K562 (cell line): ENCODE results near the gene PUM1. TPM values are rescaled to one million over a fixed set of nuclear protein-coding genes. Genes with fewer than 3 reads are reported as not detected.

Experiments
- BCL6 ChIP-seq: fragments of 250-450 bp; sonication (Bioruptor Pico); IDR thresholded peaks from 2 replicates; pipeline ENCODE4 v1.4.0; 2020
- CBX5 ChIP-seq: IDR thresholded peaks from 2 replicates; pipeline ENCODE4 v1.6.1; 2014; ENCODE audit warnings: low read depth, borderline replicate concordance
- CREB1 ChIP-seq, 2 experiments: sonication (generic) in 1 of 2; formaldehyde crosslinking in 1 of 2; IDR thresholded peaks; 2 replicates each; pipeline versions ENCODE4 v1.6.1 to v1.8.0; 2012 to 2022; ENCODE audit warnings: inconsistent platforms in 1 of 2, mild to moderate bottlenecking in 1 of 2, missing genetic modification reagents in 1 of 2, moderate library complexity in 1 of 2
- HDAC8 ChIP-seq: fragments of 450-650 bp; IDR thresholded peaks from 2 replicates; pipeline ENCODE4 v1.6.1; 2016; ENCODE audit warnings: mild to moderate bottlenecking, missing genetic modification characterization, moderate library complexity, missing compliant biosample characterization
- KDM5B ChIP-seq: fragments of 200-600 bp; sonication (generic); IDR thresholded peaks from 2 replicates; pipeline ENCODE4 v1.6.1; 2012; ENCODE audit warnings: low read depth, mild to moderate bottlenecking, moderate library complexity, low read length, control low read depth, inconsistent platforms; ENCODE audit not compliant: insufficient replicate concordance
- KLF13 ChIP-seq: fragments of 450-650 bp; IDR thresholded peaks from 2 replicates; pipeline ENCODE4 v1.6.1; 2016; ENCODE audit warnings: missing genetic modification characterization, low read depth, mild to moderate bottlenecking, missing compliant biosample characterization, moderate library complexity, borderline replicate concordance
- PHTF2 ChIP-seq: fragments of 250-450 bp; sonication (Bioruptor Pico); IDR thresholded peaks from 2 replicates; pipeline ENCODE4 v1.5.0; 2021; ENCODE audit warnings: mild to moderate bottlenecking
- POLR2G ChIP-seq: fragments of 200-400 bp; formaldehyde crosslinking; IDR thresholded peaks from 2 replicates; pipeline ENCODE4 v1.6.1; 2017; ENCODE audit warnings: low read depth, mild to moderate bottlenecking, antibody characterized with exemption, low read length, moderate library complexity
- RBM25 ChIP-seq: fragments of 200-400 bp; formaldehyde crosslinking; IDR thresholded peaks from 2 replicates; pipeline ENCODE4 v1.6.1; 2018; ENCODE audit warnings: low read length, low read depth, moderate library complexity; ENCODE audit not compliant: severe bottlenecking
- RFX7 ChIP-seq: fragments of 250-450 bp; sonication (Bioruptor Pico); IDR thresholded peaks from 2 replicates; pipeline ENCODE4 v1.5.1; 2021; ENCODE audit warnings: mild to moderate bottlenecking
- RUNX1 ChIP-seq: sonication (generic); IDR thresholded peaks from 2 replicates; pipeline ENCODE4 v1.6.1; 2016; ENCODE audit warnings: antibody characterized with exemption, low read depth
- TEAD2 ChIP-seq: fragments of 450-650 bp; IDR thresholded peaks from 2 replicates; pipeline ENCODE4 v1.6.1; 2016; ENCODE audit warnings: missing genetic modification characterization, control low read depth, missing compliant biosample characterization
- TFAM ChIP-seq: fragments of 250-450 bp; sonication (Bioruptor Pico); conservative IDR thresholded peaks from 2 replicates; pipeline ENCODE4 v1.5.0; 2021; ENCODE audit warnings: mild to moderate bottlenecking, moderate library complexity
- UBTF ChIP-seq, 2 experiments: IDR thresholded peaks; 2 replicates each; pipeline ENCODE4 v1.6.1; 2012; ENCODE audit warnings: improper control_type of control experiment in 2 of 2, low read depth in 2 of 2, low read length in 2 of 2, borderline replicate concordance in 1 of 2
- ZNF253 ChIP-seq: fragments of 250-450 bp; sonication (Bioruptor Pico); conservative IDR thresholded peaks from 2 replicates; pipeline ENCODE4 v1.6.1; 2021; ENCODE audit warnings: mild to moderate bottlenecking
- ZNF41 ChIP-seq: fragments of 250-450 bp; sonication (Bioruptor Pico); conservative IDR thresholded peaks from 2 replicates; pipeline ENCODE4 v1.4.0; 2020; ENCODE audit warnings: mild to moderate bottlenecking
- ZZZ3 ChIP-seq: fragments of 450-650 bp; IDR thresholded peaks from 2 replicates; pipeline ENCODE4 v1.6.1; 2016; ENCODE audit warnings: antibody characterized with exemption, mild to moderate bottlenecking, moderate library complexity
- polyA plus RNA-seq, 8 experiments: library from polyadenylated mRNA; depleted of rRNA in 4 of 8; stranded (reverse) in 5 of 8; unstranded in 3 of 8; fragments of >200 nt; fragmentation: Nextera tagmentation in 2 of 8; fragmentation: Illumina TruSeq in 1 of 8; extraction: Ambion mirVana in 2 of 8; extraction: Trizol in 1 of 8; gene quantifications; 2 replicates each; pipeline versions ENCODE4 v1.2.1 to v1.2.3, GENCODE V29; 2011 to 2014; ENCODE audit warnings: inconsistent platforms in 1 of 8, missing spikeins in 1 of 8
- total RNA-seq, 7 experiments: library from RNA; depleted of rRNA in 6 of 7; stranded (reverse); fragments of >200 nt in 6 of 7; fragmentation: Illumina TruSeq in 2 of 7; extraction: Trizol in 2 of 7; gene quantifications; 2 replicates each; pipeline versions ENCODE4 v1.2.1 to v1.2.3, GENCODE V29; 2011 to 2021; ENCODE audit warnings: low replicate concordance in 1 of 7
- TF ChIP-seq, protein P1 (sequence below): fragments of 250-450 bp; sonication (Bioruptor Pico); IDR thresholded peaks from 2 replicates; pipeline ENCODE4 v1.5.0; 2021; ENCODE audit warnings: mild to moderate bottlenecking, borderline replicate concordance
- TF ChIP-seq, protein P2 (sequence below): sonication (generic); formaldehyde crosslinking; IDR thresholded peaks from 2 replicates; pipeline ENCODE4 v1.4.0; 2020; ENCODE audit warnings: mild to moderate bottlenecking, missing genetic modification reagents

PUM1 gene
- total and polyA plus RNA-seq, 9 of the 15 experiments (the other 6 are each of a cell fraction or from before 2014, with no cell fraction given), result 37.7 to 104 (median 55.7) TPM

- TF ChIP-seq UBTF (IDR thresholded peaks at IDR 0.05; ENCODE audit: borderline replicate concordance in 1 of 2, low read depth in 2 of 2, low read length in 2 of 2), result peak; percentile 49 to 65; a peak in 1 of 4 replicates
- TF ChIP-seq ZNF253 (CRISPR knock-in tag), result 0 out of 2 replicates have a peak, but pooled peaks have one; percentile 12
- TF ChIP-seq, protein P1, sequence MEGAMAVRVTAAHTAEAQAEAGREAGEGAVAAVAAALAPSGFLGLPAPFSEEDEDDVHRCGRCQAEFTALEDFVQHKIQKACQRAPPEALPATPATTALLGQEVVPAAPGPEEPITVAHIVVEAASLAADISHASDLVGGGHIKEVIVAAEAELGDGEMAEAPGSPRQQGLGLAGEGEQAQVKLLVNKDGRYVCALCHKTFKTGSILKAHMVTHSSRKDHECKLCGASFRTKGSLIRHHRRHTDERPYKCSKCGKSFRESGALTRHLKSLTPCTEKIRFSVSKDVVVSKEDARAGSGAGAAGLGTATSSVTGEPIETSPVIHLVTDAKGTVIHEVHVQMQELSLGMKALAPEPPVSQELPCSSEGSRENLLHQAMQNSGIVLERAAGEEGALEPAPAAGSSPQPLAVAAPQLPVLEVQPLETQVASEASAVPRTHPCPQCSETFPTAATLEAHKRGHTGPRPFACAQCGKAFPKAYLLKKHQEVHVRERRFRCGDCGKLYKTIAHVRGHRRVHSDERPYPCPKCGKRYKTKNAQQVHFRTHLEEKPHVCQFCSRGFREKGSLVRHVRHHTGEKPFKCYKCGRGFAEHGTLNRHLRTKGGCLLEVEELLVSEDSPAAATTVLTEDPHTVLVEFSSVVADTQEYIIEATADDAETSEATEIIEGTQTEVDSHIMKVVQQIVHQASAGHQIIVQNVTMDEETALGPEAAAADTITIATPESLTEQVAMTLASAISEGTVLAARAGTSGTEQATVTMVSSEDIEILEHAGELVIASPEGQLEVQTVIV (CRISPR knock-in tag), result no peak
- TF ChIP-seq RUNX1, result peak; percentile 27; the same call in 1 of the 2 replicates
- no peak for TF ChIP-seq TEAD2 (tag)
- no peak for TF ChIP-seq TFAM (CRISPR knock-in tag)
- peak; percentile 98 for TF ChIP-seq KDM5B
- peak; percentile 82 for TF ChIP-seq HDAC8 (tag)
- peak; percentile 34 for TF ChIP-seq RBM25
- no peak for TF ChIP-seq PHTF2 (CRISPR knock-in tag)
- TF ChIP-seq ZNF41 (CRISPR knock-in tag), result peak; percentile 78
- TF ChIP-seq ZZZ3, result peak; percentile 99
- 0 out of 2 replicates have a peak, but pooled peaks have one; percentile 62 for TF ChIP-seq BCL6
- no peak for TF ChIP-seq RFX7 (CRISPR knock-in tag)
- TF ChIP-seq, protein P2, sequence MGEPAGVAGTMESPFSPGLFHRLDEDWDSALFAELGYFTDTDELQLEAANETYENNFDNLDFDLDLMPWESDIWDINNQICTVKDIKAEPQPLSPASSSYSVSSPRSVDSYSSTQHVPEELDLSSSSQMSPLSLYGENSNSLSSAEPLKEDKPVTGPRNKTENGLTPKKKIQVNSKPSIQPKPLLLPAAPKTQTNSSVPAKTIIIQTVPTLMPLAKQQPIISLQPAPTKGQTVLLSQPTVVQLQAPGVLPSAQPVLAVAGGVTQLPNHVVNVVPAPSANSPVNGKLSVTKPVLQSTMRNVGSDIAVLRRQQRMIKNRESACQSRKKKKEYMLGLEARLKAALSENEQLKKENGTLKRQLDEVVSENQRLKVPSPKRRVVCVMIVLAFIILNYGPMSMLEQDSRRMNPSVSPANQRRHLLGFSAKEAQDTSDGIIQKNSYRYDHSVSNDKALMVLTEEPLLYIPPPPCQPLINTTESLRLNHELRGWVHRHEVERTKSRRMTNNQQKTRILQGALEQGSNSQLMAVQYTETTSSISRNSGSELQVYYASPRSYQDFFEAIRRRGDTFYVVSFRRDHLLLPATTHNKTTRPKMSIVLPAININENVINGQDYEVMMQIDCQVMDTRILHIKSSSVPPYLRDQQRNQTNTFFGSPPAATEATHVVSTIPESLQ, result 0 out of 2 replicates have a peak, but pooled peaks have one; percentile 22
- TF ChIP-seq CBX5, result 0 out of 2 replicates have a peak, but pooled peaks have one; percentile 58
- no peak; the same call in 1 of the 2 replicates for TF ChIP-seq KLF13
- 0 out of 2 replicates have a peak, but pooled peaks have one; percentile 32 for TF ChIP-seq CREB1 (IDR thresholded peaks at IDR 0.05)
- TF ChIP-seq CREB1 (CRISPR knock-in tag; IDR thresholded peaks at IDR 0.05), result no peak; the same call in 1 of the 2 replicates
- TF ChIP-seq POLR2G, result peak; percentile 99
These were observed at the start of gene PUM1 (continued) for GRCh38 chr1:31065310-31066217.
